ENCODE data around the gene CACNA2D1.

CACNA2D1 gene

GRCh38 chr7:82289152-82289535, 154.4 kb downstream of the CACNA2D1 start:
- Histone ChIP-seq H3K4me1 (ENCODE audit: control insufficient read depth, insufficient read depth, low read length) (peaks cover 15% of the 10 kb centered on the region), H3K27me3 (ENCODE audit: control insufficient read depth, insufficient read depth, low read length) (no peaks in the 10 kb centered on the region), H3K4me3 (ENCODE audit: low read length) (no peak overlapping the region)

GRCh38 chr7:82286798-82287140, 156.8 kb downstream of the CACNA2D1 start:
- Histone ChIP-seq H3K36me3 (ENCODE audit: control insufficient read depth, insufficient read depth, low read length) (no peaks in the 10 kb centered on the region), H3K9ac (ENCODE audit: low read length) (no peak overlapping the region), H3K4me3 (ENCODE audit: low read length) (no peak overlapping the region), H3K9me3 (ENCODE audit: control insufficient read depth, low read length) (no peaks in the 10 kb centered on the region), H3K27me3 (ENCODE audit: control insufficient read depth, insufficient read depth, low read length) (no peaks in the 10 kb centered on the region), H3K4me1 (ENCODE audit: control insufficient read depth, insufficient read depth, low read length) (peaks cover 11% of the 10 kb centered on the region)

More at GRCh38 chr7:82289152-82289535, 154.4 kb downstream of the CACNA2D1 start:
- no peaks in the 10 kb centered on the region for H3K36me3 ChIP-seq (ENCODE audit: control insufficient read depth, insufficient read depth, low read length)
- H3K9ac ChIP-seq (ENCODE audit: low read length), result no peak overlapping the region
- H3K9me3 ChIP-seq (ENCODE audit: control insufficient read depth, low read length), result no peaks in the 10 kb centered on the region

GRCh38 chr7:82286096-82286797, 157.3 kb downstream of the CACNA2D1 start:
- Histone ChIP-seq H3K9me3 (ENCODE audit: control insufficient read depth, low read length) (no peaks in the 10 kb centered on the region), H3K9ac (ENCODE audit: low read length) (no peak overlapping the region), H3K4me3 (ENCODE audit: low read length) (no peak overlapping the region), H3K36me3 (ENCODE audit: control insufficient read depth, insufficient read depth, low read length) (no peaks in the 10 kb centered on the region), H3K27me3 (ENCODE audit: control insufficient read depth, insufficient read depth, low read length) (no peaks in the 10 kb centered on the region), H3K4me1 (ENCODE audit: control insufficient read depth, insufficient read depth, low read length) (peaks cover 11% of the 10 kb centered on the region)

- H3K27me3 ChIP-seq (ENCODE audit: control insufficient read depth, insufficient read depth, low read length), result no peaks in the 10 kb centered on the region
- no peaks in the 10 kb centered on the region for H3K36me3 ChIP-seq (ENCODE audit: control insufficient read depth, insufficient read depth, low read length)
- peaks cover 11% of the 10 kb centered on the region for H3K4me1 ChIP-seq (ENCODE audit: control insufficient read depth, insufficient read depth, low read length)
- no peak overlapping the region for H3K9ac ChIP-seq (ENCODE audit: low read length)
- H3K9me3 ChIP-seq (ENCODE audit: control insufficient read depth, low read length), result no peaks in the 10 kb centered on the region
- no peak overlapping the region for H3K4me3 ChIP-seq (ENCODE audit: low read length)
These were observed 158.5 kb downstream of the CACNA2D1 start for GRCh38 chr7:82284936-82285519.

GRCh38 chr7:82275342-82275741, 168.2 kb downstream of the CACNA2D1 start:
- H3K4me1 ChIP-seq (ENCODE audit: control insufficient read depth, insufficient read depth, low read length), result no peaks in the 10 kb centered on the region

GRCh38 chr7:82274681-82275080, 168.9 kb downstream of the CACNA2D1 start:
- H3K27me3 ChIP-seq (ENCODE audit: control insufficient read depth, insufficient read depth, low read length), result no peaks in the 10 kb centered on the region
- no peaks in the 10 kb centered on the region for H3K9me3 ChIP-seq (ENCODE audit: control insufficient read depth, low read length)
- H3K36me3 ChIP-seq (ENCODE audit: control insufficient read depth, insufficient read depth, low read length), result no peaks in the 10 kb centered on the region
- H3K4me3 ChIP-seq (ENCODE audit: low read length), result no peak overlapping the region
- no peaks in the 10 kb centered on the region for H3K4me1 ChIP-seq (ENCODE audit: control insufficient read depth, insufficient read depth, low read length)
- no peak overlapping the region for H3K9ac ChIP-seq (ENCODE audit: low read length)

More at GRCh38 chr7:82275342-82275741, 168.2 kb downstream of the CACNA2D1 start:
- Histone ChIP-seq H3K4me3 (ENCODE audit: low read length) (no peak overlapping the region), H3K9me3 (ENCODE audit: control insufficient read depth, low read length) (no peaks in the 10 kb centered on the region), H3K9ac (ENCODE audit: low read length) (no peak overlapping the region), H3K27me3 (ENCODE audit: control insufficient read depth, insufficient read depth, low read length) (no peaks in the 10 kb centered on the region), H3K36me3 (ENCODE audit: control insufficient read depth, insufficient read depth, low read length) (no peaks in the 10 kb centered on the region)

- H3K27me3 ChIP-seq (ENCODE audit: control insufficient read depth, insufficient read depth, low read length), result no peaks in the 10 kb centered on the region
- H3K4me1 ChIP-seq (ENCODE audit: control insufficient read depth, insufficient read depth, low read length), result no peaks in the 10 kb centered on the region
- H3K4me3 ChIP-seq (ENCODE audit: low read length), result no peak overlapping the region
- no peak overlapping the region for H3K9ac ChIP-seq (ENCODE audit: low read length)
- no peaks in the 10 kb centered on the region for H3K36me3 ChIP-seq (ENCODE audit: control insufficient read depth, insufficient read depth, low read length)
- no peaks in the 10 kb centered on the region for H3K9me3 ChIP-seq (ENCODE audit: control insufficient read depth, low read length)
These were observed 169.7 kb downstream of the CACNA2D1 start for GRCh38 chr7:82273886-82274285.

GRCh38 chr7:82270870-82271269, 172.7 kb downstream of the CACNA2D1 start:
- Histone ChIP-seq H3K27me3 (ENCODE audit: control insufficient read depth, insufficient read depth, low read length) (no peaks in the 10 kb centered on the region), H3K4me3 (ENCODE audit: low read length) (no peak overlapping the region), H3K9ac (ENCODE audit: low read length) (no peak overlapping the region), H3K9me3 (ENCODE audit: control insufficient read depth, low read length) (no peaks in the 10 kb centered on the region), H3K36me3 (ENCODE audit: control insufficient read depth, insufficient read depth, low read length) (no peaks in the 10 kb centered on the region), H3K4me1 (ENCODE audit: control insufficient read depth, insufficient read depth, low read length) (no peaks in the 10 kb centered on the region)

- Histone ChIP-seq H3K27me3 (ENCODE audit: control insufficient read depth, insufficient read depth, low read length) (no peaks in the 10 kb centered on the region), H3K9me3 (ENCODE audit: control insufficient read depth, low read length) (no peaks in the 10 kb centered on the region), H3K4me3 (ENCODE audit: low read length) (no peak overlapping the region), H3K36me3 (ENCODE audit: control insufficient read depth, insufficient read depth, low read length) (no peaks in the 10 kb centered on the region), H3K9ac (ENCODE audit: low read length) (no peak overlapping the region), H3K4me1 (ENCODE audit: control insufficient read depth, insufficient read depth, low read length) (no peaks in the 10 kb centered on the region)
These were observed 174.9 kb downstream of the CACNA2D1 start for GRCh38 chr7:82268632-82269031.

GRCh38 chr7:82266081-82266480, 177.5 kb downstream of the CACNA2D1 start:
- Histone ChIP-seq H3K9ac (ENCODE audit: low read length) (no peak overlapping the region), H3K27me3 (ENCODE audit: control insufficient read depth, insufficient read depth, low read length) (no peaks in the 10 kb centered on the region), H3K4me1 (ENCODE audit: control insufficient read depth, insufficient read depth, low read length) (no peaks in the 10 kb centered on the region), H3K4me3 (ENCODE audit: low read length) (no peak overlapping the region), H3K36me3 (ENCODE audit: control insufficient read depth, insufficient read depth, low read length) (no peaks in the 10 kb centered on the region), H3K9me3 (ENCODE audit: control insufficient read depth, low read length) (no peaks in the 10 kb centered on the region)

- Histone ChIP-seq H3K9ac (ENCODE audit: low read length) (no peak overlapping the region), H3K4me1 (ENCODE audit: control insufficient read depth, insufficient read depth, low read length) (no peaks in the 10 kb centered on the region), H3K9me3 (ENCODE audit: control insufficient read depth, low read length) (no peaks in the 10 kb centered on the region), H3K4me3 (ENCODE audit: low read length) (no peak overlapping the region), H3K27me3 (ENCODE audit: control insufficient read depth, insufficient read depth, low read length) (no peaks in the 10 kb centered on the region), H3K36me3 (ENCODE audit: control insufficient read depth, insufficient read depth, low read length) (no peaks in the 10 kb centered on the region)
These were observed 178.7 kb downstream of the CACNA2D1 start for GRCh38 chr7:82264783-82265305.

GRCh38 chr7:82263920-82264782, 179.4 kb downstream of the CACNA2D1 start:
- no peak overlapping the region for H3K9ac ChIP-seq (ENCODE audit: low read length)
- no peaks in the 10 kb centered on the region for H3K4me1 ChIP-seq (ENCODE audit: control insufficient read depth, insufficient read depth, low read length)
- H3K9me3 ChIP-seq (ENCODE audit: control insufficient read depth, low read length), result no peaks in the 10 kb centered on the region
- H3K36me3 ChIP-seq (ENCODE audit: control insufficient read depth, insufficient read depth, low read length), result no peaks in the 10 kb centered on the region
- H3K4me3 ChIP-seq (ENCODE audit: low read length), result no peak overlapping the region
- no peaks in the 10 kb centered on the region for H3K27me3 ChIP-seq (ENCODE audit: control insufficient read depth, insufficient read depth, low read length)
